A549 (cell line): ENCODE measurements around the gene STIM2. TPM values are rescaled to one million over a fixed set of nuclear protein-coding genes. Genes with fewer than 3 reads are reported as not detected.

Source experiments
- ATAC-seq, 2 experiments: fragments of 200-7000 bp in 1 of 2; fragments of >200 bp in 1 of 2; cut with Nextera tagmentation in 1 of 2; cut with Tn5 transposase in 1 of 2; 3 replicates each; pipeline versions ENCODE4 v1.8.0 to v1.9.1; 2018 to 2020; ENCODE audit warnings: mild to moderate bottlenecking in 1 of 2, moderate library complexity in 1 of 2
- CTCF ChIA-PET: fragments of 300-600 bp; sonication (Branson Sonifier 250); formaldehyde crosslinking; extraction: SDS; loops from one replicate; lab custom pipeline; 2021; ENCODE audit warnings: antibody characterized with exemption, inconsistent platforms; lab: Yijun Ruan, JAX
- POLR2A ChIA-PET: fragments of 350-600 bp; formaldehyde crosslinking; extraction: SDS; loops from one replicate; lab custom pipeline; 2021; ENCODE audit warnings: antibody characterized with exemption, inconsistent platforms; lab: Yijun Ruan, JAX
- DNase-seq, 2 experiments: peaks; one replicate each; pipeline versions ENCODE4 v3.0.0 to v3.0.0-alpha.2; 2011 to 2016; ENCODE audit warnings: low read depth in 1 of 2, low spot score in 1 of 2
- FAIRE-seq: peaks from 2 replicates; lab custom pipeline; 2011; peaks lifted over from hg19 to GRCh38; lab: Jason Lieb, UNC
- H3K27ac ChIP-seq, 2 experiments: fragments of >200 bp; sonication (Bioruptor Twin); formaldehyde crosslinking; 3 replicates each; pipeline ENCODE4 v1.5.1; 2016 to 2017
- H3K4me1 ChIP-seq: fragments of >200 bp; sonication (Bioruptor Twin); formaldehyde crosslinking; 3 replicates; pipeline ENCODE4 v1.6.1; 2016
- H3K4me2 ChIP-seq: fragments of >200 bp; sonication (Bioruptor Twin); formaldehyde crosslinking; 3 replicates; pipeline ENCODE4 v1.6.1; 2016
- H3K4me3 ChIP-seq: fragments of >200 bp; sonication (Bioruptor Twin); formaldehyde crosslinking; 3 replicates; pipeline ENCODE4 v1.5.1; 2016
- H3K9me3 ChIP-seq: fragments of >200 bp; sonication (Bioruptor Twin); formaldehyde crosslinking; 3 replicates; pipeline ENCODE4 v1.6.1; 2016
- CBX2 ChIP-seq: fragments of 200-600 bp; sonication (generic); IDR thresholded peaks from 2 replicates; pipeline ENCODE4 v1.6.1; 2016; ENCODE audit warnings: low read depth, mild to moderate bottlenecking, borderline replicate concordance
- CBX8 ChIP-seq: fragments of 200-600 bp; sonication (generic); IDR thresholded peaks from 2 replicates; pipeline ENCODE4 v1.6.1; 2016
- CEBPB ChIP-seq, 2 experiments: fragments of >200 bp in 1 of 2; sonication (Bioruptor Twin) in 1 of 2; formaldehyde crosslinking in 1 of 2; IDR thresholded peaks; 2 replicates each; pipeline ENCODE4 v1.6.1; 2012 to 2016
- EHF ChIP-seq: fragments of 250-450 bp; sonication (Bioruptor Pico); IDR thresholded peaks from 2 replicates; pipeline ENCODE4 v1.5.0; 2020; ENCODE audit warnings: mild to moderate bottlenecking
- EHMT2 ChIP-seq: fragments of 200-600 bp; sonication (generic); IDR thresholded peaks from 2 replicates; pipeline ENCODE4 v1.6.1; 2016; ENCODE audit warnings: antibody characterized with exemption, low read depth, mild to moderate bottlenecking, moderate library complexity
- EP300 ChIP-seq, 2 experiments: fragments of >200 bp; sonication (Bioruptor Twin); formaldehyde crosslinking; IDR thresholded peaks; 2 replicates in 1 of 2; 3 replicates in 1 of 2; pipeline ENCODE4 v1.6.1; 2016 to 2017
- ESRRA ChIP-seq: fragments of 150-350 bp; IDR thresholded peaks from 2 replicates; pipeline ENCODE4 v1.6.1; 2014; ENCODE audit warnings: mild to moderate bottlenecking, low read length, borderline replicate concordance
- HOXB13 ChIP-seq: fragments of 250-450 bp; sonication (Bioruptor Pico); IDR thresholded peaks from 2 replicates; pipeline ENCODE4 v1.5.0; 2020; ENCODE audit warnings: low read depth, mild to moderate bottlenecking, moderate library complexity
- JUN ChIP-seq, 2 experiments: fragments of >200 bp; sonication (Bioruptor Twin); formaldehyde crosslinking; IDR thresholded peaks; 2 replicates in 1 of 2; 3 replicates in 1 of 2; pipeline ENCODE4 v1.6.1; 2016 to 2017
- KDM1A ChIP-seq: fragments of 200-600 bp; sonication (generic); IDR thresholded peaks from 2 replicates; pipeline ENCODE4 v1.6.1; 2016; ENCODE audit warnings: low read depth, mild to moderate bottlenecking
- KDM5A ChIP-seq: fragments of 200-600 bp; sonication (generic); IDR thresholded peaks from 2 replicates; pipeline ENCODE4 v1.6.1; 2016; ENCODE audit warnings: antibody characterized with exemption, mild to moderate bottlenecking
- MYC ChIP-seq: IDR thresholded peaks from 2 replicates; pipeline ENCODE4 v1.6.1; 2012; ENCODE audit warnings: mild to moderate bottlenecking, inconsistent platforms, low read length, improper control_type of control experiment, borderline replicate concordance
- NFE2L2 ChIP-seq: fragments of 150-350 bp; conservative IDR thresholded peaks from 2 replicates; pipeline ENCODE4 v1.6.1; 2014; ENCODE audit warnings: low read length
- NPAS2 ChIP-seq: fragments of 250-450 bp; sonication (Bioruptor Pico); IDR thresholded peaks from 2 replicates; pipeline ENCODE4 v1.8.0; 2022; ENCODE audit warnings: mild to moderate bottlenecking, moderate library complexity, borderline replicate concordance
- NR3C1 ChIP-seq: fragments of >200 bp; sonication (Bioruptor Twin); formaldehyde crosslinking; IDR thresholded peaks from 3 replicates; pipeline ENCODE4 v1.6.1; 2017
- POLR2A ChIP-seq: IDR thresholded peaks from 2 replicates; pipeline ENCODE4 v1.6.1; 2012; ENCODE audit warnings: mild to moderate bottlenecking, low read length
- POLR2AphosphoS2 ChIP-seq: conservative IDR thresholded peaks from 2 replicates; pipeline ENCODE4 v1.6.1; 2012; ENCODE audit warnings: low read length, improper control_type of control experiment, inconsistent platforms
- RARB ChIP-seq: fragments of 250-450 bp; sonication (Bioruptor Pico); IDR thresholded peaks from 2 replicates; pipeline ENCODE4 v1.8.0; 2021; ENCODE audit warnings: mild to moderate bottlenecking, moderate library complexity
- RNF2 ChIP-seq: fragments of 200-600 bp; sonication (generic); IDR thresholded peaks from 2 replicates; pipeline ENCODE4 v1.6.1; 2016; ENCODE audit warnings: low read depth, mild to moderate bottlenecking, antibody characterized with exemption, moderate library complexity, borderline replicate concordance
- SREBF2 ChIP-seq: fragments of 450-650 bp; IDR thresholded peaks from 2 replicates; pipeline ENCODE4 v1.6.1; 2014; ENCODE audit warnings: mild to moderate bottlenecking, moderate library complexity
- TFCP2L1 ChIP-seq: fragments of 250-450 bp; sonication (Bioruptor Pico); IDR thresholded peaks from 2 replicates; pipeline ENCODE4 v1.5.0; 2021; ENCODE audit warnings: mild to moderate bottlenecking
- TP53 ChIP-seq: fragments of 250-450 bp; sonication (Bioruptor Pico); IDR thresholded peaks from 2 replicates; pipeline ENCODE4 v1.5.0; 2021; ENCODE audit warnings: mild to moderate bottlenecking, moderate library complexity
- WGBS: methylation state at CpG from one replicate; pipeline ENCODE4 v1.1.6; 2017; ENCODE audit errors: missing lambda C conversion rate; 5-methylcytosine and 5-hydroxymethylcytosine counted together
- polyA plus RNA-seq, 4 experiments: library from polyadenylated mRNA; depleted of rRNA in 3 of 4; stranded (reverse); fragments of >200 nt; fragmentation: RNase III in 1 of 4; extraction: RNeasy Plus Mini Kit Qiagen cat#74134 plus additional on column Dnase treatment in 1 of 4; gene quantifications; 2 replicates in 3 of 4; 3 replicates in 1 of 4; pipeline ENCODE4 v1.2.3, GENCODE V29; 2011 to 2017
- TF ChIP-seq, protein P1 (sequence below): fragments of >200 bp; sonication (Bioruptor Twin); formaldehyde crosslinking; IDR thresholded peaks from 2 replicates; pipeline ENCODE4 v1.6.1; 2016
- TF ChIP-seq, protein P2 (sequence below): IDR thresholded peaks from 2 replicates; pipeline ENCODE4 v1.6.1; 2012
- TF ChIP-seq, protein P3 (sequence below): IDR thresholded peaks from 2 replicates; pipeline ENCODE4 v1.6.1; 2012; ENCODE audit warnings: low read depth, borderline replicate concordance
- TF ChIP-seq, protein P4 (sequence below): fragments of 250-450 bp; sonication (Bioruptor Pico); IDR thresholded peaks from 2 replicates; pipeline ENCODE4 v1.5.0; 2021; ENCODE audit warnings: mild to moderate bottlenecking, moderate library complexity, borderline replicate concordance

STIM2 gene
- polyA plus RNA-seq, 2 of the 4 experiments (the other 2 are of a cell fraction) = 13.6 to 20.6 TPM

DNA sequence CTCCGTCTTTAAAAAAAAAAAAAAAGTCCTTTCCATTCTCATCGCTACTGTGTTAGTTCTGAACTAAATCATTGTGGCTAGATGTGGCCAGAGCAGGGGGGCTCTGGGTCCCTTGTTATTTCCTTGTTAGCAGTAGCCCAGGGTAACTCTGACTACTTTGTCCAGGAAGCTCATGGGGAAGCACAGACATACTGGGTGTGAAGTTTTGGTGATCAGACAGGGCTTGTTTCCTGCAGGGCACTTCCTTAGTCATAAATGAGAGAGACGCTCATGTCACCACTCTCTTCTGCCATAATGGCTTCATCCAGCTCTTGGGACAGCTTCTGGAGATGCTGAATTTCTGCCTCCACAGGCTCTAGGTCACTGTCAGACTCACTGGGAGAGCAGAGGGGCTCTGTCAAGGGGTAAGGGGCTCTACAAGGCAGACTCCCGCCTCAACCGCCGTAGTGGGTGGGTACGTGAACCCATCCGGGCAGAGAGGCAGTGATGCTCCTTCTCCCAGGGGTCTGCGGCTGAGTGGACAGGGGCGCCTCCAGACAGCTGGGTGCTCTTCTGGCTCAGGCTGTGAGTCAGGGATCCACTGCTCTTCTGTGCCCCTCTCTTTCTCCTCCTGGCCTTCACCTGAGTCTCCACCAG, 12.9 kb downstream of the STIM2 start:
- H3K4me1 ChIP-seq = no peaks in the 10 kb centered on the region
- ATAC-seq (no peak), FAIRE-seq (no peak), DNase-seq (no peak)
- no peaks in the 10 kb centered on the region for H3K9me3 ChIP-seq
- ChIA-PET CTCF (interaction anchor here (0.7 to 1.4 kb wide), 2 partner anchors 12 to 13 kb away, joined by 3 to 4 read pairs; partner anchors contain the start of gene STIM2), POLR2A (no interaction called here)
- no peak overlapping the region for H3K27ac ChIP-seq
- no peak overlapping the region for H3K4me2 ChIP-seq
- 93% methylated on average over 3 of the region's 10 CpGs for WGBS
- TF ChIP-seq, protein P1, sequence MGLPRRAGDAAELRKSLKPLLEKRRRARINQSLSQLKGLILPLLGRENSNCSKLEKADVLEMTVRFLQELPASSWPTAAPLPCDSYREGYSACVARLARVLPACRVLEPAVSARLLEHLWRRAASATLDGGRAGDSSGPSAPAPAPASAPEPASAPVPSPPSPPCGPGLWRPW = no peak
- TF ChIP-seq KDM5A (no peak), CBX8 (no peak), MYC (no peak), KDM1A (no peak), POLR2AphosphoS2 (no peak), EHMT2 (no peak), CBX2 (no peak)
- TF ChIP-seq, protein P2, sequence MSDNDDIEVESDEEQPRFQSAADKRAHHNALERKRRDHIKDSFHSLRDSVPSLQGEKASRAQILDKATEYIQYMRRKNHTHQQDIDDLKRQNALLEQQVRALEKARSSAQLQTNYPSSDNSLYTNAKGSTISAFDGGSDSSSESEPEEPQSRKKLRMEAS = no peak
- TF ChIP-seq, protein P3, sequence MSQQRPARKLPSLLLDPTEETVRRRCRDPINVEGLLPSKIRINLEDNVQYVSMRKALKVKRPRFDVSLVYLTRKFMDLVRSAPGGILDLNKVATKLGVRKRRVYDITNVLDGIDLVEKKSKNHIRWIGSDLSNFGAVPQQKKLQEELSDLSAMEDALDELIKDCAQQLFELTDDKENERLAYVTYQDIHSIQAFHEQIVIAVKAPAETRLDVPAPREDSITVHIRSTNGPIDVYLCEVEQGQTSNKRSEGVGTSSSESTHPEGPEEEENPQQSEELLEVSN = no peak
- no peak overlapping the region for H3K4me3 ChIP-seq

DNA sequence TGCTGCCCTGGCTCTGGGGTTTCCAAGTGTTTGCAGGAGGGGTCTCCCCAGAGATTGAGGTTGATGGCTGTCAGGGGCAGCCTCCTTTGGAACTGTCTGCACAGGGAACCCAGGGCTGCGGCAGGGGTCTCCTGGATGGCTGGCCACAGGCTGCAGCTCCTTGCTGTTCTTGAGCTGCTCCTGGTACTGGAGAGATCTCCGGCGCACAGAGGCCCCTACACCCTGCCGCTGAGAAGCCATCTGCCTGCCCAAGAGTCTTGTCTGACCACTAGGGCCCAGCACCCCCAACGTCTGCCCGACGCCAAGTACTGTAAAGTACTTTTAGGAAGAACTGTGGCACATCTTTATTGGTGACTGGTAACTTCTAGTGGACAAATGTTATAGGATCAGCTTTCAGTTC, 13.5 kb downstream of the STIM2 start:
- TF ChIP-seq KDM1A (no peak), RARB (CRISPR knock-in tag) (no peak), ESRRA (no peak), SREBF2 (no peak), TFCP2L1 (CRISPR knock-in tag) (no peak), KDM5A (no peak)
- ATAC-seq (no peak), FAIRE-seq (no peak), DNase-seq (no peak)
- Histone ChIP-seq H3K4me3 (no peak overlapping the region), H3K9me3 (no peaks in the 10 kb centered on the region), H3K4me1 (no peaks in the 10 kb centered on the region), H3K27ac (no peak overlapping the region), H3K4me2 (no peak overlapping the region)
- CTCF ChIA-PET = interaction anchor here (1.4 kb wide), 1 partner anchor 13 kb away, joined by 3 read pairs; the partner anchor contains the start of gene STIM2
- WGBS = 90% methylated on average over 5 of the region's 7 CpGs
- POLR2A ChIA-PET = no interaction called here

DNA sequence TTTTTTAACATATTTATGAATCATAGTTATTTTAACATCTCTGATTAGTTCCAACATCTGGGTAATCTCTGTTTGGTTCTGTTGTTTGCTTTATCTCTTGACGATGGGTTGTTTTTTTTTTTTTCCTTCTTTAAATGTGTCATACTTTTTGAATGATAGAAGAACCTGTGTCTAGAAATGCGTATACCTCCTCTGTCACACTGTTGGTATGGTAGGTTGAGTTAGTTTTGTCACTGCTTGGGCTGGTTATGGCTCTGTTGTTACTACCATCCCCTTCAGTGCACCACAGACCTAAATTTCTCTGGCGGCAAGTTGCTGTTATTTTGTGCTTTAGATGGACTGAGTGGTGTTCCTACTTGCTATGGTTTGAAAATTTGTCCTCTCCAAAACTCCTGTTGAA, 16.8 kb downstream of the STIM2 start:
- ATAC-seq (no peak), FAIRE-seq (no peak), DNase-seq (no peak)
- ChIA-PET CTCF (no interaction called here), POLR2A (no interaction called here)
- H3K9me3 ChIP-seq = no peaks in the 10 kb centered on the region
- WGBS = 85% methylated on average over 3 of the region's 3 CpGs
- no peak overlapping the region for H3K4me3 ChIP-seq
- H3K4me2 ChIP-seq = no peak overlapping the region
- TF ChIP-seq, protein P4, sequence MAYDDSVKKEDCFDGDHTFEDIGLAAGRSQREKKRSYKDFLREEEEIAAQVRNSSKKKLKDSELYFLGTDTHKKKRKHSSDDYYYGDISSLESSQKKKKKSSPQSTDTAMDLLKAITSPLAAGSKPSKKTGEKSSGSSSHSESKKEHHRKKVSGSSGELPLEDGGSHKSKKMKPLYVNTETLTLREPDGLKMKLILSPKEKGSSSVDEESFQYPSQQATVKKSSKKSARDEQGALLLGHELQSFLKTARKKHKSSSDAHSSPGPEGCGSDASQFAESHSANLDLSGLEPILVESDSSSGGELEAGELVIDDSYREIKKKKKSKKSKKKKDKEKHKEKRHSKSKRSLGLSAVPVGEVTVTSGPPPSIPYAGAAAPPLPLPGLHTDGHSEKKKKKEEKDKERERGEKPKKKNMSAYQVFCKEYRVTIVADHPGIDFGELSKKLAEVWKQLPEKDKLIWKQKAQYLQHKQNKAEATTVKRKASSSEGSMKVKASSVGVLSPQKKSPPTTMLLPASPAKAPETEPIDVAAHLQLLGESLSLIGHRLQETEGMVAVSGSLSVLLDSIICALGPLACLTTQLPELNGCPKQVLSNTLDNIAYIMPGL = no peak
- no peak for TF ChIP-seq CBX2
- TF ChIP-seq, protein P1 = no peak
- TF ChIP-seq NR3C1 = no peak
- TF ChIP-seq, protein P3 = no peak
- TF ChIP-seq, protein P2 = no peak
- no peak for TF ChIP-seq CEBPB (IDR thresholded peaks at IDR 0.05)
- no peak for TF ChIP-seq NPAS2
- no peak for TF ChIP-seq HOXB13 (CRISPR knock-in tag)
- no peak for TF ChIP-seq RNF2
- TF ChIP-seq EP300 (IDR thresholded peaks at IDR 0.05) = no peak
- no peak for TF ChIP-seq TFCP2L1 (CRISPR knock-in tag)
- TF ChIP-seq EHF = no peak
- no peak for TF ChIP-seq TP53 (CRISPR knock-in tag)
- TF ChIP-seq ESRRA = no peak
- no peak for TF ChIP-seq POLR2A
- TF ChIP-seq JUN (IDR thresholded peaks at IDR 0.05) = no peak
- no peak for TF ChIP-seq NFE2L2
- H3K27ac ChIP-seq = no peak overlapping the region
- H3K4me1 ChIP-seq = no peaks in the 10 kb centered on the region
